ENCODE measurements around the gene NEURL1B.

Gene NEURL1B

DNA sequence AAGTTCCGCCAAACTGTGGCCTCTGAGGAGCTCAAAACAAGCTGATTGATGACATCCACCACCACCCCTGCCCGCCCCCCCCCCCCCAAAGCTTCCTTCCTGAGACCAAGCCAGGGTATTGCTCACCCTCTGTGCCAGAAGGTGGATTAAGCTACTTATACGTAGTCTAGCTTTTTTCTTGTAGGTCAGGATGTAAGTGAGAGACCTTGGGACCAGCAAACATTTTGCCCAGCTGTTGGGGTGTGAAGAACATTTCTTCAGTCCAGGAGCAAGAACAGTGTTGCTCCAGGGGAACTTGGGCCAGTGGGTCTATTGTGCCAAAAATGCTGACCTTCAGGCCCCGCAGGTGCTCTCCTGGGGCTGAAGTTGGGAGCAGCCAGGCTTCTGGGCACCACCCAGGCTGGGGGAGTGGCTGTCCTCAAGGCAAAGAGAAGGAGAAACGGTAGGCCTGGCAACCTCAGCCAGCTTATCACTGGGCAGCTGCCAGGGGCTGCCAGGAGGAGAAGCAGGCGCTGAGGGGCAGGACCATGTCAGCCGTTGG is 18.0 kb downstream of the NEURL1B start:
- peak overlapping the region; percentile 51 for H3K27ac ChIP-seq

DNA sequence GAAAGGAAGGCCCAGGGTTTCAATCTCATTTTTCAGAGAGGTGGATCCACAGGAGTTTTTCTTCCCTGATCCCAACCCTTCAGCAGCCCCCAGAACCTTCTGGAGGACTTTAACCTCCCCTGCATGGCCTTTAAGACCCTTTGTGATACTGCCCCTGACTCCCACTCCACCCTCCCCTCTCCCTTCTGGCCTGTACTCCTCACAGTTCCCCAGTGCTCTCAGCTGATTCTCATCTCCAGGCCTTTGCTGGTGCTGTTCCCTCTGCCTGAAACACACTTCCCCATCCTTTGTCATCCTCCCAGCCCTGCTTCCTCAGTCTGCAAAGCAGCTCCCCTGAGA is 18.5 kb downstream of the NEURL1B start:
- TF ChIP-seq, protein P1, sequence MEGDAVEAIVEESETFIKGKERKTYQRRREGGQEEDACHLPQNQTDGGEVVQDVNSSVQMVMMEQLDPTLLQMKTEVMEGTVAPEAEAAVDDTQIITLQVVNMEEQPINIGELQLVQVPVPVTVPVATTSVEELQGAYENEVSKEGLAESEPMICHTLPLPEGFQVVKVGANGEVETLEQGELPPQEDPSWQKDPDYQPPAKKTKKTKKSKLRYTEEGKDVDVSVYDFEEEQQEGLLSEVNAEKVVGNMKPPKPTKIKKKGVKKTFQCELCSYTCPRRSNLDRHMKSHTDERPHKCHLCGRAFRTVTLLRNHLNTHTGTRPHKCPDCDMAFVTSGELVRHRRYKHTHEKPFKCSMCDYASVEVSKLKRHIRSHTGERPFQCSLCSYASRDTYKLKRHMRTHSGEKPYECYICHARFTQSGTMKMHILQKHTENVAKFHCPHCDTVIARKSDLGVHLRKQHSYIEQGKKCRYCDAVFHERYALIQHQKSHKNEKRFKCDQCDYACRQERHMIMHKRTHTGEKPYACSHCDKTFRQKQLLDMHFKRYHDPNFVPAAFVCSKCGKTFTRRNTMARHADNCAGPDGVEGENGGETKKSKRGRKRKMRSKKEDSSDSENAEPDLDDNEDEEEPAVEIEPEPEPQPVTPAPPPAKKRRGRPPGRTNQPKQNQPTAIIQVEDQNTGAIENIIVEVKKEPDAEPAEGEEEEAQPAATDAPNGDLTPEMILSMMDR (conservative IDR thresholded peaks at IDR 0.05): no peak
- no peak for TF ChIP-seq ZFX (IDR thresholded peaks at IDR 0.05)
- peak overlapping the region; percentile 51 for H3K27ac ChIP-seq

More for the DNA sequence above, 18.0 kb downstream of the NEURL1B start:
- TF ChIP-seq ZFX (IDR thresholded peaks at IDR 0.05): no peak
- TF ChIP-seq, protein P1 (conservative IDR thresholded peaks at IDR 0.05): no peak

DNA sequence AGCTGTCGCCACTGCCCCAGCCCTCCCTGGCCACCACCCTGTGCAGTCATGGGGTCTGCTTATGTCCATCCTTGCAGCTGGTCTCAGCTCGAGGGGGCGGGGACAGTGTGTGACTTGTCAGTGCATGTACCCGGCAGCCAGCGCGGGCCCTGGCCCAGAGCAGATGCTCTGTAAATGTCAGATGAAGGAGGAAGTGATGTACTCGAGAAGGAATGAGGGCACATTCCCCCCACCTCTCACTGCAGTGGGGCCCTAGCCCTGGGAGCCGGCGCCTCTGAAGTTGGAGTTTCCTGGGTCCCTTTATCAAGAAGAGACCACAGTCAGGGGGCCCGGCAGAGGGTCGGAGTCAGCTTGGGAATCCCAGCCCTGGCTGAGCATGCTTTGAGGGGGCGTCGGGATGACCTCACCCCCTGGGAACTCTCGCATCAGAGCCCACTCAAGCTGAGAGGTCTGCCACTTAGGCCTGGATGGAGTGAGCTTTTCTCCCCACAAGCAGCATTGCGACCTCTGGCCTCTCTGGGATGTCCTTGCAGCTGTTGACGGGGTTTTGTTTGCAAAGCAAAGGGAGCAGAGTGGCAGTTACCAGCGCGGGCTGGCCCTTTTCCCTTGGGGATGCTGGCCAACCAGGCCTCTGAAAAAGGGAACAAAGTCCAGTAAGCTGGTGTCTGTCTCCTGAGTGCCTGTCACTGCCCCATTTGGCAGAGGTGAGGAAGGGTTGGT is 19.0 kb downstream of the NEURL1B start:
- peak overlapping the region; percentile 51 for H3K27ac ChIP-seq
- no peak for TF ChIP-seq ZFX (IDR thresholded peaks at IDR 0.05)
- TF ChIP-seq, protein P1 (conservative IDR thresholded peaks at IDR 0.05): no peak

DNA sequence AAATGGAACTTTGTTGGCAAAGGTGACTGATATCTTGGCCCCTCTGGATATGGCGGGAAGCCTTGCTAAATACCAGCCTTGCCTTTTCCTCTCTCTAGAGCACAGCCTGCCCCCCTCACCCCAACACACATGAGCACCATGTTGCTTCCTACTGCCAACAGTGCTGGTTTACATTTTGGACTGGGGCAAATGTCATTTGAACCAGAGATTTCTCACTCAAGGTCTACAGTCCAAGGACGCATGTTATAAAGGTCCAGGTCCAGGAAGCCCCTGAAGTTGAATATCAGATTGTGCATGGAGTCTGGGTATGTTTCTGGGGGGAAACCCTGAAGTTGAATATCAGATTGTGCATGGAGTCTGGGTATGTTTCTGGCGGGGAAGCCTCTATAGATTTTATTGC is 19.9 kb downstream of the NEURL1B start:
- TF ChIP-seq ZFX (IDR thresholded peaks at IDR 0.05): no peak
- TF ChIP-seq, protein P1 (conservative IDR thresholded peaks at IDR 0.05): no peak
- peak overlapping the region; percentile 51 for H3K27ac ChIP-seq

DNA sequence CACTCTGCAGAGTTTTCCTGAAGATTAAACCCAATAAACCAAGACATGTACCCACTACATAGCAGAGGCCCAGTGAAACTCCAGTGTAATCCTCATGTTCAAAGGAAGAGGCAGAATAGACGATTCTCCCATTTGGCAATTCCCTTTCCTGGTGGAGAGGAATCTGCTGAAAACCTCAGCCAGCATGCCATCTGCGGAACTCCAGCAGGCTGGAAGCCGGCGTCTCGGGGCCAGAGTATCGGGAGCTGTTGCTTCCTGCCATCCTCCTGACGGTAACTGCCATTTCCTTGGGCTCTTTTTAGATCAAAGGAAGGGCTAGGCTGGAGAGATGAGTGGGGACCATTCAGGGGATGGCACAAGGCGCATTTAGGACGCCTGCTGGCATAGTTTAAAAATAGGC is 20.5 kb downstream of the NEURL1B start:
- no peak overlapping the region for H3K27ac ChIP-seq
- TF ChIP-seq, protein P1 (conservative IDR thresholded peaks at IDR 0.05): no peak
- TF ChIP-seq ZFX (IDR thresholded peaks at IDR 0.05): no peak

DNA sequence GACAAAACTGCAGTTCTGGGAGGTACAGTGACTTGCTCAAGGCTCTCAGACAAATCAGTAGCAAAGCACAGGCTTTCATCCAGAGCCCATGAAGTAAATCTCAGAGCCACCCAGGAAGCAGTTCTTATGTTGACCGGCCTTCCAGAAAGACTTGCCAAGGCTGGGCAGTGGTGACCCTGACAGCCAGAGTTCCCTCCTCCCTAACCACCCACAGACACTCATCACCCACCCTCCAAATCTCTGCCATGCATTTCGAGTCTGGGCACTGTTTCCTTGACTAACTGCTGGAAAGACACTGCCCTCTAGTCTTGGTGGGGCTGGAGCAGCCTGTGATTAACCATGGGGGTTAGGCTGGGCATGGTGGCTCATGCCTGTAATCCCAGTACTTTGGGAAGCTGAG is 21.5 kb downstream of the NEURL1B start:
- no peak overlapping the region for H3K27ac ChIP-seq
- TF ChIP-seq ZFX (IDR thresholded peaks at IDR 0.05): no peak
- TF ChIP-seq, protein P1 (conservative IDR thresholded peaks at IDR 0.05): no peak

DNA sequence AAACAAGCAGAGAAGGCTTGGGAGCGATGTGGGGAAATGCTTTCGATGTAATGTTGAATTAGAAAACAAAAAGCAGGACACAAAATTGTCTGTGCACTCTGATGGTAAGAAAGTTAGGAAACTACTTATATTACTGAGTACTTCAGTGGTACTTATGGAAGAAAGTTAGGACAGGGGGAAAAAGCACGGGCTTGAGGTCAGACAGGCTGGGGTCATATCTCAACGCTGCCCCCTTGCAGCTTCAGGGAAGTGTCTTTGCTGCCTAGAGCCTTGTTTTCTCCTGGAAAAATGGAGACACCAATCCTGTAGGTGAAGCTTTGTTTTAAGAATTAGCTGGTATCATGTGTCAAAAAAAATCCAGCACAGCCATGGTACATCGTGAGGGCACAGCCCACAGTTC is 23.0 kb downstream of the NEURL1B start:
- no peak for TF ChIP-seq ZFX (IDR thresholded peaks at IDR 0.05)
- H3K27ac ChIP-seq: no peak overlapping the region
